ENCODE results near the gene TMEM169.

TMEM169 gene

GRCh38 chr2:216041438-216041837 lies 40.3 kb upstream of the TMEM169 start:
- H3K36me3 ChIP-seq: peaks cover 25% of the 10 kb centered on the region
- H3K9me3 ChIP-seq (ENCODE audit: severe bottlenecking): no peaks in the 10 kb centered on the region
- no peaks in the 10 kb centered on the region for H3K27me3 ChIP-seq (ENCODE audit: insufficient read depth, low read depth, severe bottlenecking)
- H3K27ac ChIP-seq: no peak overlapping the region
- TF ChIP-seq CTCF (IDR thresholded peaks at IDR 0.05; ENCODE audit: low read depth, low read length): no peak
- DNase-seq: no peak
- no peak overlapping the region for H3K4me3 ChIP-seq (ENCODE audit: low read depth, low read length)

- Histone ChIP-seq H3K36me3 (peaks cover 27% of the 10 kb centered on the region), H3K9me3 (ENCODE audit: severe bottlenecking) (no peaks in the 10 kb centered on the region), H3K27me3 (ENCODE audit: insufficient read depth, low read depth, severe bottlenecking) (no peaks in the 10 kb centered on the region), H3K4me3 (ENCODE audit: low read depth, low read length) (no peak overlapping the region), H3K27ac (no peak overlapping the region)
- no peak for DNase-seq
- no peak for TF ChIP-seq CTCF (IDR thresholded peaks at IDR 0.05; ENCODE audit: low read depth, low read length)
These were observed 37.8 kb upstream of the TMEM169 start for GRCh38 chr2:216043949-216044348.

GRCh38 chr2:216044883-216045486 lies 36.7 kb upstream of the TMEM169 start:
- Histone ChIP-seq H3K4me3 (ENCODE audit: low read depth, low read length) (no peak overlapping the region), H3K36me3 (peaks cover 24% of the 10 kb centered on the region), H3K9me3 (ENCODE audit: severe bottlenecking) (no peaks in the 10 kb centered on the region), H3K27ac (no peak overlapping the region), H3K27me3 (ENCODE audit: insufficient read depth, low read depth, severe bottlenecking) (no peaks in the 10 kb centered on the region)
- no peak for DNase-seq
- no peak for TF ChIP-seq CTCF (IDR thresholded peaks at IDR 0.05; ENCODE audit: low read depth, low read length)

- no peak overlapping the region for H3K27ac ChIP-seq
- H3K36me3 ChIP-seq: peaks cover 18% of the 10 kb centered on the region
- no peak for DNase-seq
- H3K9me3 ChIP-seq (ENCODE audit: severe bottlenecking): no peaks in the 10 kb centered on the region
- no peak overlapping the region for H3K4me3 ChIP-seq (ENCODE audit: low read depth, low read length)
- H3K27me3 ChIP-seq (ENCODE audit: insufficient read depth, low read depth, severe bottlenecking): no peaks in the 10 kb centered on the region
- TF ChIP-seq CTCF (IDR thresholded peaks at IDR 0.05; ENCODE audit: low read depth, low read length): no peak
These were observed 34.3 kb upstream of the TMEM169 start for GRCh38 chr2:216047397-216047796.

- no peak for DNase-seq
- no peak overlapping the region for H3K4me3 ChIP-seq (ENCODE audit: low read depth, low read length)
- peaks cover 10% of the 10 kb centered on the region for H3K36me3 ChIP-seq
- H3K9me3 ChIP-seq (ENCODE audit: severe bottlenecking): no peaks in the 10 kb centered on the region
- H3K27ac ChIP-seq: no peak overlapping the region
- H3K27me3 ChIP-seq (ENCODE audit: insufficient read depth, low read depth, severe bottlenecking): no peaks in the 10 kb centered on the region
- TF ChIP-seq CTCF (IDR thresholded peaks at IDR 0.05; ENCODE audit: low read depth, low read length): no peak
These were observed 32.3 kb upstream of the TMEM169 start for GRCh38 chr2:216049452-216049851.

- no peak for TF ChIP-seq CTCF (IDR thresholded peaks at IDR 0.05; ENCODE audit: low read depth, low read length)
- Histone ChIP-seq H3K4me3 (ENCODE audit: low read depth, low read length) (no peak overlapping the region), H3K27me3 (ENCODE audit: insufficient read depth, low read depth, severe bottlenecking) (no peaks in the 10 kb centered on the region), H3K27ac (no peak overlapping the region), H3K9me3 (ENCODE audit: severe bottlenecking) (no peaks in the 10 kb centered on the region), H3K36me3 (peaks cover 3% of the 10 kb centered on the region)
- DNase-seq: no peak
These were observed 30.4 kb upstream of the TMEM169 start for GRCh38 chr2:216051350-216051749.

Data from WERI-Rb-1 (cell line).